Fibroblast of mammary gland (primary cell): ENCODE results near the gene ARHGEF1.

Source experiments
- DNase-seq: peaks from one replicate; pipeline ENCODE4 v3.0.0-alpha.2; 2010; ENCODE audit warnings: low read depth
- H3K4me3 ChIP-seq: 2 replicates; pipeline ENCODE4 v1.5.1; 2011; ENCODE audit warnings: low read depth, mild to moderate bottlenecking, low read length, moderate library complexity; ENCODE audit not compliant: control insufficient read depth
- TF ChIP-seq, protein P1 (sequence below): conservative IDR thresholded peaks from 2 replicates; pipeline ENCODE4 v1.5.1; 2011; ENCODE audit warnings: low read depth, low read length, inconsistent platforms; ENCODE audit not compliant: control insufficient read depth, insufficient read depth

ARHGEF1 gene

DNA sequence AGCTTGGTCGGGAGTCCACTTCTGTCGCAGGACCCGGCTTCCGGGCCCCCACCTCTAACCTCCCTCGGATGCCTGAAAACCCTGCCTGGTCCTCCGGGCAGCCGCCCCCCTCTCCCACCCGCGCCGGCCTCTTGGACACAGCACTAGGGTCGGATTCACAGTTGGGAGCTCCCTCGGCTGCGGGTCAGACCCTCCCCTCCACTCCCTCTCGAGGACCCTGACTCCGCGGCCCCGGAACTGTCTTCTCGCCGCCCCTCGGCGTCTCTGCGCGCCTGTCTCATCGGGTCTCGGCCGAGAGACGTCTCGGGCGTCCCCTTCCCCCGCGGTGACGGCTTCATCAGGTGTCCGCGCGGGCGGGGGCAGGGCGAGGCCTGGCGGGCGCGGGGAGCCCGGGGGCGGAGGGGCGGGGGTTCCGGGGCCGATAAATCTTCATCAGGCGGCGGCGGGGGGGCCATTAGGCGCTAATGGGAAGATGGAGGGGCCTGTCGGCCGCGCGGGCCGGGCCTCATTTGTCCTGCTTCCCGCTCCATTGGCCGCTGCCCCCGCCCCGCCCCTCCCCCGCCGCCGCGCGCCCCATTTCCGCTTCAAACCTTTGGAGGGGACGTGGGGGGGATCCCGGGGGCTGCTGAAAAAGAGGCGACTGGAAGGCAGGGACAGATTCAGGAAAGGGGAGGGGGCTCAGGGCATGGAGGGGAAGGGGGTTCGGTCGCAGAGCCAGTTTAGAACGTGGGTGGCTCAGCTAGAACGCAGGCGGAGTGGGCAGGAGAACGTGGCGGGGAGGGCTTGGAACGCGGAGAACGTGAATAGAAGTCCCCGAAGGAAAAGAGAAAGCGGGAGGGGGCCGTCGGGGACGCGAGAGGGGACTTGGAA lies 57.1 kb downstream of the ARHGEF1 start:
- H3K4me3 ChIP-seq: peak overlapping the region; percentile 52
- TF ChIP-seq, protein P1, sequence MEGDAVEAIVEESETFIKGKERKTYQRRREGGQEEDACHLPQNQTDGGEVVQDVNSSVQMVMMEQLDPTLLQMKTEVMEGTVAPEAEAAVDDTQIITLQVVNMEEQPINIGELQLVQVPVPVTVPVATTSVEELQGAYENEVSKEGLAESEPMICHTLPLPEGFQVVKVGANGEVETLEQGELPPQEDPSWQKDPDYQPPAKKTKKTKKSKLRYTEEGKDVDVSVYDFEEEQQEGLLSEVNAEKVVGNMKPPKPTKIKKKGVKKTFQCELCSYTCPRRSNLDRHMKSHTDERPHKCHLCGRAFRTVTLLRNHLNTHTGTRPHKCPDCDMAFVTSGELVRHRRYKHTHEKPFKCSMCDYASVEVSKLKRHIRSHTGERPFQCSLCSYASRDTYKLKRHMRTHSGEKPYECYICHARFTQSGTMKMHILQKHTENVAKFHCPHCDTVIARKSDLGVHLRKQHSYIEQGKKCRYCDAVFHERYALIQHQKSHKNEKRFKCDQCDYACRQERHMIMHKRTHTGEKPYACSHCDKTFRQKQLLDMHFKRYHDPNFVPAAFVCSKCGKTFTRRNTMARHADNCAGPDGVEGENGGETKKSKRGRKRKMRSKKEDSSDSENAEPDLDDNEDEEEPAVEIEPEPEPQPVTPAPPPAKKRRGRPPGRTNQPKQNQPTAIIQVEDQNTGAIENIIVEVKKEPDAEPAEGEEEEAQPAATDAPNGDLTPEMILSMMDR: no peak
- DNase-seq: no peak

DNA sequence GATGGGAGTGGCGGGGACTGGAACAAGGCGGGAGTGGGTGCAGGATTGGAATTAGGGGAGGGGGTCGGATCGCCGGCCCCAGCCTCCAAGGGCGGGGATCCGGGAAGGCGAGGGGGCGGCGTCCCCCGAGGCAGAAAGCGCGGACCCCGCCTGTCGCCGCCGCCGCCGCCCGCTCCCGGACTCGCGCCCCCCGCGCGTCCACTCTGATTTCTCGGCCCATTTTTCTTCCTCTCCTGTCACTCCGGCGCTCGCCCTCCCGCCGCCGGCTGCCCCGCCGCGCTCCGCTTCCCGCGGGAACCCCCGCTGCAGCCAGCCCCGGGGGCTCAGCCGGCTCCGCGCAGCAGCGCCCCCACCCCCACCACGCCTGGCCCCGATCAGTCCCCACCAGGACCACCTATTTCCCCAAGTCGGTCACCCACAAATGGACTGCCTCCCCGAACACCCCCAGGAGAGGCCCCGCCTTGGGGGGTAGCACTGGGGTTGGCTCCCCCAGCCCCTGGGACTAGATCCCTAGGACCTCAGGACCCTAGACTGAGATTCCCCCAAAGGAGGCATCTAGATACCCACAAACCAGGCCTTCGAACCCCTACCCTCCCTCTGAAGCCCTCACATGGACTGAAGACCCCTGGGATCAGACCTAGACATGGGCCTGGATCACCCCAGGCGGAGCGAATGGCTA lies 57.9 kb downstream of the ARHGEF1 start:
- TF ChIP-seq, protein P1: no peak
- DNase-seq: no peak
- peak overlapping the region; percentile 52 for H3K4me3 ChIP-seq

DNA sequence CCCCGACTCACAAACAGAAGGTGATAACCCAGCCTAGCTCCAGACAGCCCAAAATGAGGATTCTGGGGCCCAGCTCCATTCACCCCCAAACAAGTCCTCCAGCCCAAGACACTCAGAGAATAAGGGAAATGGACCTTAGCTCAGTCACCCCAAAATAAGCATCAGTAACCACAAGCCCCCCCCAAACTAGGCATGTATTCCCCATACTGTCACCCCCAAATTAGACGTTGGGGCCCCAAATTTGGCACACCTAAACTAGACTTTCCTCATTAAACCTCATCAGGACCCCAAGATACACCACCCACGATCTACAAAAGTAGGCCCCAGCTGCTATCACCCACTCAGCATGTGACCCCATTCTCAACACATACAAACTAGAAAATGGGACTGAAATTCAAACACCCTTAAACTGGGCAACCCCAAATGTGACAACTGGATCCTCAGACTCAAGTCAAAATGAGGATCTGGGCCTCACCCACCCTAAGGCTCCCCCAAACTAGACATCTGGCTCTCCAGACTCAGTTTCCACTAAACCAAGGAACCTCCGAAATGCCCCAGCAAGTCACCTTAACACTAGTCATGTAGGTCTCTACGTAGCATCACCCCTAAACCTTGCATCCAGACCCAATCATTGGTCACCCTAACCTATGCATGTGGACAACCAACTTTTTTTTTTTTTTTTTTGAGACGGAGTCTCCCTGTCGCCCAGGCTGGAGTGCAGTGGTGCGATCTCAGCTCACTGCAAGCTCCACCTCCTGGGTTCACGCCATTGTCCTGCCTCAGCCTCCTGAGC lies 58.6 kb downstream of the ARHGEF1 start:
- H3K4me3 ChIP-seq: no peak overlapping the region
- TF ChIP-seq, protein P1: no peak
- no peak for DNase-seq

DNA sequence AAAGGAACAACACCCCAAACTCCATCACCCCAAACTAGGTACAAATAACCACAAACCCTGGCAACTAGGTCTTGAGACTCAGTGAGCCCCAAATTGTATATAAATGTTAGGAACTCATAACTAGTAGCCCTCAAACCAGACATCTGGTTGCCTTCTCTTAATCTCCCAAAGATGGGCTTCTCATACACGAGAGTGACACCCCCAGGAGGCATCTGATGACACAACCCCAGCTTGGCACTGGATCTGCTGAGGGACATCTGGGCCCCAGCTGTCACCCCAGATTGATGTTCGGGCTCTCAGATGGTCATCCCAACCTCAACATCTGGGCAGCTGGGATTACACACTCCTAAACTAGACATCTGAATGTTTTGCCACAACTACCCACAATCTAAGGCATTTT lies 61.4 kb downstream of the ARHGEF1 start:
- TF ChIP-seq, protein P1: no peak
- no peak overlapping the region for H3K4me3 ChIP-seq
- DNase-seq: peak; percentile 34

DNA sequence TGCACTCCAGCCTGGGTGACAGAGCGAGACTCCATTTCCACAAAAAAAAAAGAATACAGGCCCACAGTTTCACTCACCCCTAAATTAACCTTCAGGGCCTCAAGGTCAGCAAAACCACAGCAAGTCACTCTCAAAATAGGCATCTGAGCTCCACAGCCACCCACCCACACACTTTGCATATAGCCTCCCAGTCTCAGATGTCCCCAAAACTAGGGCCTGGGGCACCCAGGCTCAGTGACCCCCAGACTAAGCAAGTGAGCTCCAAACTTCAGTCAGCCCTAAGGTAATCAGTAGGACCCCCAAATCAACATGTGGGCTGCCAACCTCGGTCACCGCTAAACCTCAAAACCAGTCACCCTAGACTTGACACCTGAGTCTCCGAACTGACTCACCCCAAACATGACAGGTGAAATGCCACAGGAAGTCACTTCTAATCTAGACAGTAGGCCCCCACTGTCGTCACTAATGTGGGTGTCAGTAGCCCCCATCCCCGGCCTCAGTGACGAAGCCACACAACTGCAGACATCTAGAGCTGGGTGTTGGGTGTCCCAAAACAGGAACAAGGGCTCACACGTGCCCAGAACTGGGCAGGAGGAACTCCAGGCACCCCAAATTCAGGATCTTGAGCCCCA lies 62.3 kb downstream of the ARHGEF1 start:
- no peak overlapping the region for H3K4me3 ChIP-seq
- no peak for DNase-seq
- TF ChIP-seq, protein P1: no peak

DNA sequence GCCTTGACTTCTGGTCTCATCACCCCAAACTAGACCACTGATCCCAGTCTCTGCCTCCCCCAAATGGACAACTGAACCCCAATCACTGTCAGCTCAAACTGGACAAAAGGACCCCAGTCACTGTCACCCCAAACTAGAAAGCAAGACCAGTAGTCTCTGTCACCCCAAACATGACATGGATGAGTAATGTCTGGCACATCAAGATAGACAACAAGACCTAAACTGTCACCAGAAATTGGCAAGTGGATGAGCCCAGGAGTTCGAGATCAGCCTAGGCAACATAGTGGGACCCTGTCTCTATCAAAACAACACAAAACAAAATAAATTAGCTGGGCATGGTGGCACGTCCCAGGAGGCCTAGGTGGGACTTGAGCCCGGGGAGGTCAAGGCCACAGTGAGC lies 64.1 kb downstream of the ARHGEF1 start:
- TF ChIP-seq, protein P1: no peak
- H3K4me3 ChIP-seq: no peak overlapping the region
- no peak for DNase-seq
